NK-92 (cell line): ENCODE measurements around the gene DUSP28.

Experiments used
- DNase-seq: peaks from one replicate; lab custom pipeline; 2025; ENCODE audit not compliant: unreplicated experiment; lab: John Stamatoyannopoulos, UW

DUSP28 gene

DNA sequence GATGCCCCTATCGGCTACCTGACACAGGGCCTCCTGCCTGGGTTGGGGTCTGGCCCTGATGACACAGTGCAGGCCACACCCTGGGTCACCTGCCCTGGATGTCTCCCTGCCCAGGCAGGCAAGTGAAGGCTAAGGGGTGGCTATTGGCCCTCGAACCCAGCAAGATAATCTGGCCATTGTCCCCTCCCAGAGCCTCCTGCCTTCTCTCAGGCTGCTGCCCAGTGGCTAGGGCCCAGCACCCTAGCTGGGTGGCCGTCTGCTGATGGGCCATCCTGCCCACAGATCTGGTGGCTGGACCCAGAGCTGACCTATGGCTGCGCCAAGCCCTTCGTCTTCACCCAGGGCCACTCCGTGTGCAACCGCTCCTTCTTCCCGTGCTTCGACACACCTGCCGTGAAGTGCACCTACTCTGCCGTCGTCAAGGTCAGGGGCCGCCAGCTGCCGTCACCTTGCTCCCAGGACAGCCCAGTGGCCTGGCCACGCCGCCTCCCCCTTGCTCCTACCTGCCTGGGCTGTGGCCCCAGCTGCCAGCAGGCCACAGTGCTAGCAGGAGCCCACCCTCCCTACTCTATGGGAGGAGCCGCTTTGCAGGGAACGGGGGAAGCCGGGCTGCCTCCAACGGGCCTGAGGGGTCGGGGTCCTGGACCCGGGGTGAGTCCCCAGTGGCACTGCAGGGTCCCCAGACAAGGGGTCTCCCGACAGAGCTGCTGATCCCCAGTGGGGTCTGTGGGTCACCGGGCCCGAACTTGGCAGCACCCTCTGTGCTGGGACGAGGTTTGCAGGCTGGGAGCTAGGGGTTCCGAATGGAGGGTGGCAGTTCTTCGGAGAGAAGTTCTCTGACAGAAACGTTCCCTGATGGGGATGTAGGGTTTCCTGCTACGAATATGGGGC is 12.2 kb downstream of the DUSP28 start:
- no peak for DNase-seq

DNA sequence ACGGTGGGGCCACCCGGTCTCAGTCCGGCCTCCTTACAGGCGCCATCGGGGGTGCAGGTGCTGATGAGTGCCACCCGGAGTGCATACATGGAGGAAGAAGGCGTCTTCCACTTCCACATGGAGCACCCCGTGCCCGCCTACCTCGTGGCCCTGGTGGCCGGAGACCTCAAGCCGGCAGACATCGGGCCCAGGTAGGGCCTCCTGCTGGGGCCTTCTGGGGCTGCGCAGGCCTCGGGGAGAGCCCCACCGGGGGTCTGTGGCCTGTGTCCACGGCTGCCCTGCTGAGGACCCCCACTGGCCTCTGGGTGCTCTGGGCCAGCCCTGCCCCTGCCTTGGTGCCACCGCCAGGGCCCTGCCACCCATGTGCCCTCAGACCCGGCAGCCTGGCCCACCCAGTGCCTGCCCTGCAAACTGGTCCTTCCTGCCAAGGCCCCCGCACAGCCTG is 12.9 kb downstream of the DUSP28 start:
- no peak for DNase-seq

DNA sequence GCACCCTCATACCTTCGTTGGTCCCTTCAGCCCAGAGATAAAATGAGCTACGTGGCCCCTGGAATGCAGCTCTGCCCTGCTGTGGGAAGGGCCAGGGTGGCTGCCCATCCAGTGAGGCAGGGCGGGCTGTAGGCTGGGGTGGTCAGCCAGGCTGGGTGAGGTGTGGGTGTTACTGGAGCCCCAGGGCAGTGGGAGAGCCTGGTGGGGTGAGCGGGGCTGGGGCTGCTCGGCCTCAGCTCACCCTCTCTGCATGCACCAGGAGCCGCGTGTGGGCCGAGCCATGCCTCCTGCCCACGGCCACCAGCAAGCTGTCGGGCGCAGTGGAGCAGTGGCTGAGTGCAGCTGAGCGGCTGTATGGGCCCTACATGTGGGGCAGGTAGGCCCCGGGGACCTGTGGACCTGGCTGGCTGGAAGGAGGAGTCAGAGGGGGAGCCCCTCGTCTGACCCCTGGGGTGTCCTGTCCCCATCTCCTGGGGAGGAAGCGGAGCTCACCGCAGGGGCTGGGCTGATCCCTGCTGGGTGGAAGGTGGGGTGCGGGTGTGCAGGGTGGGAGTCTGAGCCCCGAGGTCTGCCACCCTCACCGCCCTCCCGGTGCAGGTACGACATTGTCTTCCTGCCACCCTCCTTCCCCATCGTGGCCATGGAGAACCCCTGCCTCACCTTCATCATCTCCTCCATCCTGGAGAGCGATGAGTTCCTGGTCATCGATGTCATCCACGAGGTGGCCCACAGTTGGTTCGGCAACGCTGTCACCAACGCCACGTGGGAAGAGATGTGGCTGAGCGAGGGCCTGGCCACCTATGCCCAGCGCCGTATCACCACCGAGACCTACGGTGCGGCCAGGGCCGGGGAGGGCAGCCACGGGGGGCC is 13.6 kb downstream of the DUSP28 start:
- no peak for DNase-seq

DNA sequence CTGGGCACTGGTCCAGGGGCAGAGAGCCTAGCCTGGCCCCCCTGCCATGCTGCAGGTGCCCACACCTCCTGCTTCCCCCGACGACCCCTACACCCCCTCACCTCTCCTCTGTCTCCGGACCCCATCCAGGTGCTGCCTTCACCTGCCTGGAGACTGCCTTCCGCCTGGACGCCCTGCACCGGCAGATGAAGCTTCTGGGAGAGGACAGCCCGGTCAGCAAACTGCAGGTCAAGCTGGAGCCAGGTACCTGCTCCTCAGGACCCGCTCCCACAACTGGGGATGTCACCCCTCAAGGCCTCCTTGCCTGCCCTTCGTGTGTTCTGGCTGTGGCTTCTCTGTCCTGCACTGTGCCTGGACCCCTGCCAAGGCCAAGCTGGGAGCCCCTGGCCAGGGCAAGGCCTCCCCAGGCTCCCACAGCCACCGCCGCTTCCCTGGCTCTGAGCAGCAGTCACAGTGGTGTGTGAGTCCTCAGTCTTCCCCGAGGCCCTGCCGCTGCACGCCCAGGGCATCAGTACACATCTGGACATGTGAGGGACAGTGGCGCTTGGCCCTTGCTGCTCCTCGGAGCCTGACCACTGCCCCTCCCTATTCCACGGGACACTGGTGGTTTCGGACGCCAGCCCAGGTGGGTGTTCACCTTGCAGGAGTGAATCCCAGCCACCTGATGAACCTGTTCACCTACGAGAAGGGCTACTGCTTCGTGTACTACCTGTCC is 14.4 kb downstream of the DUSP28 start:
- no peak for DNase-seq

DNA sequence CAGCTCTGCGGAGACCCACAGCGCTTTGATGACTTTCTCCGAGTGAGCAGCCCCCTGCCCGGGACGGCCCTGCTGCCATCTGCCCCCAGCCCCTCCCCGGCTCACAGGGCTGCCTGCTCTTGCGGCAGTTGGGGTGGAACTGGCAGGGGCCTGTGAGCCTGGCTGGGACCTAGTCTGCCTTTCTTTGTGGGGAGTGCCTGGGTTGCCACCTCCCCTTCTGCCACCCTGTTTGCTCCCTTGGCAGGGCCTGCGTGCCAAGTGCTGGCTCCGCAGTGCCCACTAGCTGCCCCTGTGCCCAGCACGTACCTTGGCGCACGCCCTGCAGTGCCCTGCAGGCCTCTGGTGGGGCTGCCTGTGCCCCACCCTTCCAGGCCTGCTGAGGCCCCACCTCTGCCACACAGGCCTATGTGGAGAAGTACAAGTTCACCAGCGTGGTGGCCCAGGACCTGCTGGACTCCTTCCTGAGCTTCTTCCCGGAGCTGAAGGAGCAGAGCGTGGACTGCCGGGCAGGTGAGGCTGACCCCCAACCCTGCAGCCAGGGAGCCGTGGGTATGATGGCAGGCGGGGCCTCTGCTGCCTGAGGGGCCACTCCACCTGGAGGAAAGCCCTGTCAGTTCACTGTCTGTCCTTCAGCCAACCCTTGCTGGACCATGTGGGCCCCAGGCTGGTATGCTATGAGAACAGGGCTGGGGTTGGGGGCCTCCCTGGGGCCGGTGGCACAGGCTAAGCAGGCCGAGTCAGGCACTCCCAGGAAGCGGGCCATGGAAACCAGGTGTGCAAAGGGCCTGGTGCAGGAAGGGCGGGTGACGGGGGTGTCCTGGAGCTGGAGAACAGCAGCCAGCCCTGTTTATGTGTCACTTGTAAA is 15.2 kb downstream of the DUSP28 start:
- no peak for DNase-seq

DNA sequence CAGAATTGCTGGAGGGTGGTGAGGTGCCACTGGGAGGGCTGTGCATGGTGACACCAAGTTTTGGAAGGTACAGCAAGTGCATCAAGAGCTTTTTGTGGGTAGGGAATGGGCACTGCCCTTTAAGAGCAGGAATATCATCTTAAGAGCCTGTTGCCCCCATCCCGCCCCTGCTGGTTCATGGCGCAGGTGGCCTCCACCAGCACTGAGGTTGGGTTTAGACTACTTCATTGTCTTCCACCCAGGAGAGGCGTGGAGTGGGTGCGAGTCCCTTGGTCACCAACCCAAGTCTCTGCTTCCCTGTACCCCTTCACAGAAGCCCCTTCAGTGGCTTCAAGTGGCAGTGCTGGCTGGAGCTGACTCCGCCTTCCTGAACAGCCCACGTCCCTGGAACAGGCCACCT is 15.9 kb downstream of the DUSP28 start:
- DNase-seq = no peak

DNA sequence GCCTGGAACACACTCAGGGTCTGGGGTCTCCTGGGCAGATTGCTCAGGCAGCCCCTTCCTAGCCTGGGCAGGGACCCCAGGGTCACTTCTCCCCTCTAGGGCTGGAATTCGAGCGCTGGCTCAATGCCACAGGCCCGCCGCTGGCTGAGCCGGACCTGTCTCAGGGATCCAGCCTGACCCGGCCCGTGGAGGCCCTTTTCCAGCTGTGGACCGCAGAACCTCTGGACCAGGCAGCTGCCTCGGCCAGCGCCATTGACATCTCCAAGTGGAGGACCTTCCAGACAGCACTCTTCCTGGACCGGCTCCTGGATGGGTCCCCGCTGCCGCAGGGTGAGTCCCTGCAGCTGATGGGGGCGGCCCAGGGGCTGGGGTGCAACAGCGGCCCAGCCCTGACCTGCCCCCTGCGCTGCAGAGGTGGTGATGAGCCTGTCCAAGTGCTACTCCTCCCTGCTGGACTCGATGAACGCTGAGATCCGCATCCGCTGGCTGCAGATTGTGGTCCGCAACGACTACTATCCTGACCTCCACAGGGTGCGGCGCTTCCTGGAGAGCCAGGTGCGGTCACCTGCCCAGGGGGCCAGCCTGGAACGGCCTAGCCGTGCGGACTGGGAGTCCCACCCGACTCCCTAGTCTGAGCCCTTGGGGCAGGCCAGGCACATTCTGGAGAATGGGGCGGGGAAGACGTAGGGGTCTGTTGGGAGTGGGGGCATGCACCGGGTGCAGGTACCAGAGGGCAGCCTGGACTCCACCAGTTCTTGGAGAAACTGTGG is 16.5 kb downstream of the DUSP28 start:
- DNase-seq = no peak

DNA sequence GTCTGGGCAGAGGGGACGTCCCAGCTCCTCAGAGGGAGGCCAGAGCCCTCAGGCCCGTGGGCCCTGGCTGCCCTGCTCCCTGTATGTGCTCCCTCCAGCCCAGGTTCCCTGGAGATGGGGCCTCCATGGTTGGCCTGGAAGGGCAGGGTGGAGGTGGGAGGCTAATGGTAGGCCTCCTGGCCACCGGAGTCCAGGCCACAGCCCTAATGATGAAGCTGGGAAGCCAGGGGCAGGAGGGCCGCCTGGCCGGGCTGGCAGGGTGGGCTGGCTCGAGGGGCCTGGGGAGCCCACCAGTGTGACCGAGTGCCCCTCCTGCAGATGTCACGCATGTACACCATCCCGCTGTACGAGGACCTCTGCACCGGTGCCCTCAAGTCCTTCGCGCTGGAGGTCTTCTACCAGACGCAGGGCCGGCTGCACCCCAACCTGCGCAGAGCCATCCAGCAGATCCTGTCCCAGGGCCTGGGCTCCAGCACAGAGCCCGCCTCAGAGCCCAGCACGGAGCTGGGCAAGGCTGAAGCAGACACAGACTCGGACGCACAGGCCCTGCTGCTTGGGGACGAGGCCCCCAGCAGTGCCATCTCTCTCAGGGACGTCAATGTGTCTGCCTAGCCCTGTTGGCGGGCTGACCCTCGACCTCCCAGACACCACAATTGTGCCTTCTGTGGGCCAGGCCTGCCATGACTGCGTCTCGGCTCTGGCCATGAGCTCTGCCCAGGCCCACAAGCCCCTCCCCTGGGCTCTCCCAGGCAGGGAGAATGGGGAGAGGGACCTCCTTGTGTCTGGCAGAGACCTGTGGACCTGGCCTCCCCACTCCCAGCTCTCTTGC is 17.3 kb downstream of the DUSP28 start:
- no peak for DNase-seq

DNA sequence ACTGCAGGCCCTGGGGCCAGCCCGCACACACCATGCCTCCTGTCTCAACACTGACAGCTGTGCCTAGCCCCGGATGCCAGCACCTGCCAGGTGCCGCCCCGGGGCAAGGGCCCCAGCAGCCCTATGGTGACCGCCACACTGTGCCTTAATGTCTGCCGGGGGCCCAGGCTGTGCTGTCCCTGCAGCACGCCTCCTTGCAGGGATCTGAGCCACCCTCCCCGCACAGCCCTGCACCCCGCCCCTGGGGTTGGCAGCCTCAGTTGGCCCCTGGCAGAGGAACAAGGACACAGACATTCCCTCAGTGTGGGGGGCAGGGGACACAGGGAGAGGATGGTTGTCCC is 17.9 kb downstream of the DUSP28 start:
- DNase-seq = no peak

DNA sequence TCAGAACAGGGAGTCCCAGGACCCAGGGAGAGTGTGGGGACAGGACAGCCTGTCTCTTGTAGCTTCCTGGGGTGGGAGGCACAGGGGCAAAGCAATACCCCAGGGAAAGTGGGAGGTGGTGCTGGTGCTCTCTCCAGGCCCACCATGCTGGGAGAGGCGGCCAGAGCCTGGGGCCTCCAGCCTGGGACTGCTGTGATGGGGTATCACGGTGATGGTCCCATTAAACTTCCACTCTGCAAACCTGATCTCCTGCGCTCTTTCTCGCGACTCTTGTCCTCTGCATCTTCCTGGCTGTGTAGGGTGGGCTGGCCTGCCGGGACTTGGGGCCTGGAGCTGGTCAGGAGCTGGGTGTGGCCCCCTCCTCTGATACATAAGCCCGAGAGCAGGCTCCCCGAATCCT is 18.3 kb downstream of the DUSP28 start:
- no peak for DNase-seq

DNA sequence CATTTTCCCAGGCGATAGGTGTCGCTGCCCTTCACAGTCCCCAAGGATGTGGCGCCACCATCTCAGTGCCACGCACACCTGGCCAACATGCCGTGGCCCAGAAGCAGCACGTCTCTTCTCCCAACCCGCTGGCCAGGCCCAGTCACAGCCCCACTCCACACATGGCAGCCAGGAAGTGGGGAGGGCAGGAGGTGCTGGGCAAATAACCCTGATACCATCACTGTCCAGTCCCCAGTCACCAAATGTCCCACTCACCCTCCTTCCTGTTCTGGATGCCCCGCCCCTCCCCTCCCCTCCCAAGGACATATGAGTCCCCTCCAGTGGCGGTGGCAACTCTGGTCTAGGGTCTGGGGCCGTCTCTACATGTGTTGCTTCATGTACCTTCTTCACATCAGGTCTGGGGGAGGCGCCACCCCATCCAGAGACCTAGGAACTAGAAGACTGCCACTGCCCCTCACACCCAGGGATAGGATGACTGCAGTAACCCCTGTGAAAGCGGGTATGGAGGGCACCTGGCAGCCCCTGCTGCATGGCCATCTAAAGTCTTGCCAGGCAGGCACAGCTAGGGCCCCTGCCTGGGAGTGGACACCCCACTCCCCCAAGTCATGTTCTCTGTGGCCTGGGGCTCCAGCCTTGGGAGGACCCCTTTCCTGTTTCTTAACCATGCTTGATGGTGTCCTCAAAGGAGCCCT is 19.1 kb downstream of the DUSP28 start:
- DNase-seq = no peak

DNA sequence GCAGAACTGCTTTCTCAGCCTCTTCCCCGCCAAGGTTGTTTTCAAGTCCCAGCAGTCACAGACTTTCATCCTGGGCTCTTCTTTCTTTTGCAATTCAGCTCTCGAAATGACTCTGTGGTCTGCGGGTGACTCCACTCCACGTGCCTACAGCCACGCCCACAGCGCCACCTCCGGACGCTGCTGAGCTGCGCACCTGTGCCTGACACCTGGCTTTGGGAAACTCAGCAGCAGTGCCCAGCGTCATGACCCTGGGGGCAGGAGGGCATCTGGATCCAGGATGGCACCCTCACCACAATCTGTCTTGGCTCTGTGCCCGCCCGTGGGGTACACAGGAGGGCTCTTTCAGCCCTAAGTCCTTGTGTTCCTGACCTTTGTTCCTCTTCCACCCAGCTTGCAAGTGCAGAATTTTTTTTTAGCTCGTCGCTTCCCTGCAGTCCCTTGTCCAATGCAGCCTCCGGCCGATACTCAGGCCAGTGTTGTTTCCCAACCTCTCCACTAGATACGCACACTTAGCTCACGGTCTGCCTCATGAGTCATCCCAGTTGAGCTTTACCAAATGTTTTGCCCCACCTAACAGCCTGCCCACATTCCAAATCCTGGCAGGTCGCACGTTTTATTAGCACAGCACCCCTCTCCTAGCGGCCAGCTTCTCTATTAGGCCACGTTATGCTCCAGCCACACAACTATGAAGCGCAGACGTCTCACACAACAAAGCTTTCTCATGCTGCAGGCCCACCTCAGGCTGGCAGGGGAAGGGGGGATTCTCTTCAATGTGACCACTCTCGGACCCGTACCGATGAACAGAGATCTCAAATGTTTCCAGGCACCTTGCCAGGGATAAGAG is 19.8 kb downstream of the DUSP28 start:
- no peak for DNase-seq

DNA sequence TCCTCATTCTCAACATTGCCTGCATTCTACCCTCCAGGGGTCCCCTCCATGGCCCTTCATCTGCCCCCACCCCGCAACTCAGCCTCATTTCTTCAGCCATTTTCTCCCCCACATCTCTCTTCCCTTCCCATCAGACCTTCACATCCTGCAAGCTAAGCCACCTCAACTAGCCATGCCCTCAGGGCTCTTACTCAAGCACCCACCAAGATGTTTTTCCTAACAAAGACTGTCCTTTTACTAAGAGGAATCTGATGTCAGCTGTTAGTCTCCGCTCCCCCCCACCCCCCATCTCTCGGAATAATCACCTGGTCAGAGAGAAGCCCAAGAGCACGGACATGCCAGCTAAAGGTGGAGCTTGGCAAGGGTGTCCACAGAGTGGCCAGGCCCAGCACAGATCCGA is 21.7 kb downstream of the DUSP28 start:
- DNase-seq = no peak

DNA sequence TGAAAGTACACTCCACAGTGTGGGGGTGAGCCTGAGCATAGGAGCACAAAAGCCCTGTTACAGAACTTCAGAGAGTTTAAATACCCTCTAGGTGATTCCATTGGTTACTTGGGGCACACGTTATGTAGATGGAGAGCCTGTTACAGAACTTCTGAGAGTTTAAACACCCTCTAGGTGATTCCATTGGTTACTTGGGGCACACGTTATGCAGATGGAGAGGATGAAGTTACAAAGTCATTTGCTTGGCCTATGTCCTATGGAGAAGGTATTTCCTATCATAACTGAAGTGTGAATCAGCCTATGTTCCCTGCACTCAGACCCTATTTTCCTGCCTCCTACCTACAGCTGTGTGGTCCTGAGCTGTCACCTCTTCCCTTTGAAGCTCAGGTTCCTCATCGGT is 22.6 kb downstream of the DUSP28 start:
- DNase-seq = no peak

DNA sequence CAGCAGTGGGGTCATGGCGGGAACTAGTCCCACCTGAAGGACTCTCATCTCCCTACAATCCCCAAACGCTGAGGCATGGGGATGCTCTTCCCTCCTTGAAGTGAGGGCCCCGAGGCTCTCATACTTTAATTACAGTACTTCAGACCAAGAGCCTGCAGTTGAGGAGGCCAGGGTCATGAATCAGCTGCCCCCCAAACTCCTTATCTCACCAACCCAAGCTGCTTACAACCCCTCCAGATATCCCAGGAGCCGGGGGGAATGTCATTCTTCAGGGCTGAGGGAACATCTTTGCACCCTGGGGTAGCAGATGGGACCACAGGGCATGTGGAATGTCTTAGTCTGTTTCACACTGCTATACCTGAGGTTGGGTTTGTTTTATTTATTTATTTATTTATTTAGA is 23.6 kb downstream of the DUSP28 start:
- no peak for DNase-seq

DNA sequence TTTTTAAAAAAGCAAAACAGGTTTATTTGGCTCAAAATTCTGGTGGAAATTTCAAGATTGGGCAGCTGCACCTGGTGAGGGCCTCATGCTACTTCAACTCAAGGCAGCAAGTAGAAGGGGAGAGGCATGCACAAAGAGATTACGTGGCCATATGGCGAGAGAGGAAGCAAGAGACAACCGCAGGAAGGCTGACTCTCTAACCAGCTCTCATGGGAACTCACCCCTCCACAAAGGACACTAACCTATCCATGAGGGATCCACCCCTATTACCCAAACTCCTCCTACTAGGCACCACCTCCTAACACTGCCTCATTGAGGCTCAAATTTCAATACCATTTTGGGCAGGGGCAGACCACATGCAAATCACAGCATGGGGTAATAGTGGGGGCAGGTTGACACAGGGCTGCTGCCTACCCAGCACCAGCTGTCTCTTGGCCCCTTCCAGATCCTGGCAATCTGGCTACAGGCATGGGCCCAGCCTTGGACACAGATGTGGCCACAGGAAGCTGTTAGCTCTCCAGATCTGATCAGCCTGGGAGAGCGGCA is 24.4 kb downstream of the DUSP28 start:
- no peak for DNase-seq

DNA sequence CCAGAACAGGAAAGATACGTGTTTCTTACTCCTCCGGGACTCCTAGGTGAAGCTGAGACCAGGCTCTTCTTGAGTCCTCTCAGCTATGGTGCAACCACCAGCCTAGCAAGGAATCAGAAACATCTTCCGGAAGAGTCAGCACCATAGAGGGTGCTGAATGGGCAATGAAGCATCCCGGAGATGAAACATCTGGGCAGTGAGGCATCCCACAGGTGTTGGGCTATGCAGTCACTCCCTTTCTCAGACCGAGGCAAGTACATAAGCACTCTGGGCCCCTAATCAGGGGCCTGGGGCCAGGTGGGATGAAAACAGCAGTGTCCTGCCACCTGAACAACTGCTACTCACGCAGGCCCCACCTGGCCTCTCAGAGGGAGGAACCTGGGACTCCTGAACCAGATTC is 24.9 kb downstream of the DUSP28 start:
- no peak for DNase-seq
